Gastrocnemius medialis (tissue), 4 donors: ENCODE measurements around the gene CYP4B1. TPM values are rescaled to one million over a fixed set of nuclear protein-coding genes. Genes with fewer than 3 reads are reported as not detected.
"Not testable (repeated sequence)": the region's sequence is repeated elsewhere in the genome, so short reads cannot be mapped to it uniquely, and the experiment has no call there.

Source experiments
- ATAC-seq, 2 donors: fragments of 150-250 bp; one replicate each; pipeline ENCODE4 v1.9.1; 2016
- DNase-seq, 2 donors: peaks; one replicate each; pipeline ENCODE4 v3.0.0-alpha.2; 2019
- H3K27ac ChIP-seq, 4 donors: fragments of 200-600 bp; sonication (generic); 1 replicate in 1 of 4; 2 replicates in 3 of 4; pipeline ENCODE4 v1.5.1; 2016 to 2018; ENCODE audit warnings: mild to moderate bottlenecking in 2 of 4, moderate library complexity in 1 of 4
- H3K27me3 ChIP-seq, 3 donors: fragments of 200-600 bp; sonication (generic) in 2 of 3; 1 replicate in 1 of 3; 2 replicates in 2 of 3; pipeline versions ENCODE4 v1.5.1 to v1.6.0; 2016 to 2019; ENCODE audit warnings: mild to moderate bottlenecking in 1 of 3, moderate library complexity in 1 of 3
- H3K36me3 ChIP-seq, 2 donors: fragments of 200-600 bp; sonication (generic) in 1 of 2; one replicate each; pipeline ENCODE4 v1.5.1; 2017 to 2018
- H3K4me1 ChIP-seq, 2 donors: fragments of 200-600 bp; sonication (generic) in 1 of 2; one replicate each; pipeline ENCODE4 v1.5.1; 2016 to 2017; ENCODE audit warnings: mild to moderate bottlenecking in 2 of 2
- H3K4me3 ChIP-seq, 4 donors: fragments of 200-600 bp; sonication (generic) in 3 of 4; 1 replicate in 1 of 4; 2 replicates in 3 of 4; pipeline ENCODE4 v1.5.1; 2016 to 2019; ENCODE audit warnings: mild to moderate bottlenecking in 2 of 4
- H3K9me3 ChIP-seq, 3 donors: fragments of 200-600 bp; sonication (generic) in 2 of 3; 1 replicate in 1 of 3; 2 replicates in 2 of 3; pipeline ENCODE4 v1.5.1; 2016 to 2019
- POLR2A ChIP-seq, 2 donors: fragments of 450-650 bp; IDR thresholded peaks; one replicate each; pipeline ENCODE4 v1.6.1; 2017; ENCODE audit warnings: antibody characterized with exemption in 2 of 2, mild to moderate bottlenecking in 2 of 2, moderate library complexity in 2 of 2
- in situ Hi-C, 4 donors: fragments of 200-750 bp; cut with MboI; loops; one replicate each; pipeline versions ENCODE4 v1.15.0 to v1.8.0; 2017; ENCODE audit warnings: low sequenced_read_pairs in 4 of 4
- intact Hi-C: fragments of 100-400 bp; cut with DNase I; formaldehyde crosslinking; loops from one replicate; pipeline ENCODE4 v1.15.1; 2023; ENCODE audit warnings: low total_unique reads
- total RNA-seq, 4 donors: library from RNA; depleted of rRNA; stranded (reverse); fragments of >200 nt; gene quantifications; one replicate each; pipeline versions ENCODE4 v1.1.0 to v1.2.3, GENCODE V29; 2016
- TF ChIP-seq, protein P1 (sequence below), 5 experiments: fragments of 450-650 bp in 3 of 5; fragments of 200-600 bp in 2 of 5; sonication (generic) in 2 of 5; IDR thresholded peaks in 4 of 5; conservative IDR thresholded peaks in 1 of 5; 1 replicate in 4 of 5; 2 replicates in 1 of 5; pipeline ENCODE4 v1.5.1; 2016 to 2019; ENCODE audit warnings: antibody characterized with exemption in 5 of 5, mild to moderate bottlenecking in 3 of 5, moderate library complexity in 3 of 5

CYP4B1 gene
- total RNA-seq, 4 donors from 2014 or later = 57.3 to 97.4 (median 70.0) TPM

GRCh38 chr1:46820560-46821060 is 21.8 kb downstream of the CYP4B1 start:
- Histone ChIP-seq H3K27ac (peak overlapping the region; percentile 53 to 66 (median 61)), H3K36me3 (peaks cover 0 to 4% of the 10 kb centered on the region in 2 donors), H3K4me3 (no peak overlapping the region), H3K9me3 (no peaks in the 10 kb centered on the region), H3K4me1 (peaks cover 0 to 5% of the 10 kb centered on the region in 2 donors), H3K27me3 (no peaks in the 10 kb centered on the region)
- DNase-seq (no peak), ATAC-seq (peak in 1 of 2 donors; percentile 51)
- in situ Hi-C loops = no loop called here
- intact Hi-C loops = no loop called here
- TF ChIP-seq, protein P1, sequence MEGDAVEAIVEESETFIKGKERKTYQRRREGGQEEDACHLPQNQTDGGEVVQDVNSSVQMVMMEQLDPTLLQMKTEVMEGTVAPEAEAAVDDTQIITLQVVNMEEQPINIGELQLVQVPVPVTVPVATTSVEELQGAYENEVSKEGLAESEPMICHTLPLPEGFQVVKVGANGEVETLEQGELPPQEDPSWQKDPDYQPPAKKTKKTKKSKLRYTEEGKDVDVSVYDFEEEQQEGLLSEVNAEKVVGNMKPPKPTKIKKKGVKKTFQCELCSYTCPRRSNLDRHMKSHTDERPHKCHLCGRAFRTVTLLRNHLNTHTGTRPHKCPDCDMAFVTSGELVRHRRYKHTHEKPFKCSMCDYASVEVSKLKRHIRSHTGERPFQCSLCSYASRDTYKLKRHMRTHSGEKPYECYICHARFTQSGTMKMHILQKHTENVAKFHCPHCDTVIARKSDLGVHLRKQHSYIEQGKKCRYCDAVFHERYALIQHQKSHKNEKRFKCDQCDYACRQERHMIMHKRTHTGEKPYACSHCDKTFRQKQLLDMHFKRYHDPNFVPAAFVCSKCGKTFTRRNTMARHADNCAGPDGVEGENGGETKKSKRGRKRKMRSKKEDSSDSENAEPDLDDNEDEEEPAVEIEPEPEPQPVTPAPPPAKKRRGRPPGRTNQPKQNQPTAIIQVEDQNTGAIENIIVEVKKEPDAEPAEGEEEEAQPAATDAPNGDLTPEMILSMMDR (IDR thresholded peaks at IDR 0.05 in 4 of 5, conservative IDR thresholded peaks at IDR 0.05 in 1 of 5) = no peak
- TF ChIP-seq POLR2A (IDR thresholded peaks at IDR 0.05) = no peak

- intact Hi-C loops (no loop called here), in situ Hi-C loops (no loop called here)
- Histone ChIP-seq H3K4me3 (no peak overlapping the region), H3K4me1 (peaks cover 0 to 5% of the 10 kb centered on the region in 2 donors), H3K27me3 (no peaks in the 10 kb centered on the region), H3K9me3 (no peaks in the 10 kb centered on the region), H3K36me3 (peaks cover 0 to 4% of the 10 kb centered on the region in 2 donors), H3K27ac (peak overlapping the region; percentile 37 to 59 (median 46))
- DNase-seq (no peak), ATAC-seq (no peak)
- TF ChIP-seq, protein P1 (IDR thresholded peaks at IDR 0.05 in 4 of 5, conservative IDR thresholded peaks at IDR 0.05 in 1 of 5) = no peak
- no peak for TF ChIP-seq POLR2A (IDR thresholded peaks at IDR 0.05)
Measured at GRCh38 chr1:46822248-46822826, 23.5 kb downstream of the CYP4B1 start.

- H3K27ac ChIP-seq = peak overlapping the region; percentile 37 to 59 (median 46)
Measured at GRCh38 chr1:46823151-46823550, 24.3 kb downstream of the CYP4B1 start.

GRCh38 chr1:46826892-46827291 is 28.0 kb downstream of the CYP4B1 start:
- H3K9me3 ChIP-seq, H3K27ac ChIP-seq, H3K36me3 ChIP-seq, DNase-seq, ATAC-seq, H3K27me3 ChIP-seq, in situ Hi-C loops, H3K4me1 ChIP-seq, H3K4me3 ChIP-seq, intact Hi-C loops: not testable (repeated sequence)

More at GRCh38 chr1:46823151-46823550, 24.3 kb downstream of the CYP4B1 start:
- H3K36me3 ChIP-seq = peaks cover 0 to 4% of the 10 kb centered on the region in 2 donors
- H3K27me3 ChIP-seq = no peaks in the 10 kb centered on the region
- TF ChIP-seq, protein P1 (IDR thresholded peaks at IDR 0.05 in 4 of 5, conservative IDR thresholded peaks at IDR 0.05 in 1 of 5) = no peak
- no peak for TF ChIP-seq POLR2A (IDR thresholded peaks at IDR 0.05)
- H3K4me3 ChIP-seq = no peak overlapping the region
- H3K9me3 ChIP-seq = no peaks in the 10 kb centered on the region
- H3K4me1 ChIP-seq = peaks cover 0 to 5% of the 10 kb centered on the region in 2 donors
- intact Hi-C loops (no loop called here), in situ Hi-C loops (no loop called here)
- DNase-seq (no peak), ATAC-seq (no peak)

GRCh38 chr1:46830665-46831322 is 31.9 kb downstream of the CYP4B1 start:
- Histone ChIP-seq H3K27ac (no peak overlapping the region), H3K36me3 (no peaks in the 10 kb centered on the region), H3K4me1 (no peaks in the 10 kb centered on the region), H3K9me3 (no peaks in the 10 kb centered on the region), H3K27me3 (no peaks in the 10 kb centered on the region), H3K4me3 (no peak overlapping the region)
- ATAC-seq (no peak), DNase-seq (no peak)
- no peak for TF ChIP-seq POLR2A (IDR thresholded peaks at IDR 0.05)
- TF ChIP-seq, protein P1 (IDR thresholded peaks at IDR 0.05 in 4 of 5, conservative IDR thresholded peaks at IDR 0.05 in 1 of 5) = no peak
- in situ Hi-C loops (no loop called here), intact Hi-C loops (no loop called here)

- H3K36me3 ChIP-seq, H3K27ac ChIP-seq, H3K9me3 ChIP-seq, H3K4me3 ChIP-seq, H3K27me3 ChIP-seq, ATAC-seq, in situ Hi-C loops, intact Hi-C loops, DNase-seq, H3K4me1 ChIP-seq: not testable (repeated sequence)
Measured at GRCh38 chr1:46835469-46835868, 36.6 kb downstream of the CYP4B1 start.

DNA sequence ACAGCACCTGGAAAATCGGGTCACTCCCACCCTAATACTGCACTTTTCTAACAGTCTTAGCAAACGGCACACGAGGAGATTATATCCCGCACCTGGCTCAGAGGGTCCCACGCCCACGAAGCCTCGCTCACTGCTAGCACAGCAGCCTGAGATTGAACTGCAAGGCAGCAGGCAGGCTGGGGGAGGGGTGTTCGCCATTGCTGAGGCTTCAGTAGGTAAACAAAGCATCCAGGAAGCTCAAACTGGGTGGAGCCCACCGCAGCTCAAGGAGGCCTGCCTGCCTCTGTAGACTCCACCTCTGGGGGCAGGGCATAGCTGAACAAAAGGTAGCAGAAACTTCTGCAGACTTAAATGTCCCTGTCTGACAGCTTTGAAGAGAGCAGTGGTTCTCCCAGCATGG is 47.5 kb downstream of the CYP4B1 start:
- H3K4me1 ChIP-seq, H3K36me3 ChIP-seq, H3K27me3 ChIP-seq, H3K9me3 ChIP-seq, H3K27ac ChIP-seq, H3K4me3 ChIP-seq, intact Hi-C loops, ATAC-seq, DNase-seq, in situ Hi-C loops: not testable (repeated sequence)
